ENCODE results near the gene CDKN2B.

Gene CDKN2B

DNA sequence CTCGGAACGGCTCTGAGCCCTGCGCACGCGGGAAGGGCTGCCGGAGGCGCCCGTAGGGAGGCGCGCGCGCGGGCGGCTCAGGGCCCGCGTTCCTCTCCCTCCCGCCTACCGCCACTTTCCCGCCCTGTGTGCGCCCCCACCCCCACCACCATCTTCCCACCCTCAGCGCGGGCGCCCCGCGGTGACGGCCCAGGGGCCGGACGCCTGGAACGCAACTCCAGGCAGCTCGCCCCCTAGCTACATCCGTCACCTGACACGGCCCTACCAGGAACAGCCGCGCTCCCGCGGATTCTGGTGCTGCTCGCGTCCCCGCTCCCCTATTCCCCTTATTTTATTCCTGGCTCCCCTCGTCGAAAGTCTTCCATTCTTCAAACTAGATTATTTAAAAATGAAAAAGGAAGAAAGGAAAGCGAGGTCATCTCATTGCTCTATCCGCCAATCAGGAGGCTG lies 14.5 kb downstream of the CDKN2B start, which contains the start of gene CDKN2B-AS1:
Gene CDKN2B-AS1, plus strand, starts transcription at position 236 of the 450 bp plus-strand sequence.
- peak within 1 kb of the TSS; percentile 96 for H3K4me3 Mint-ChIP-seq
- ATAC-seq (ENCODE audit: low read depth), result peak; percentile 24
- H3K27ac Mint-ChIP-seq, result peak within 1 kb of the TSS; percentile 95
- peaks cover 2% of the 10 kb centered on the region for H3K36me3 Mint-ChIP-seq
- H3K27me3 Mint-ChIP-seq, result peaks cover 2% of the 10 kb centered on the region
- peak; percentile 45 to 53 for DNase-seq (ENCODE audit: low spot score in 2 of 2)
- peaks cover 16% of the 10 kb centered on the region for H3K4me1 Mint-ChIP-seq
- no peaks in the 10 kb centered on the region for H3K9me3 Mint-ChIP-seq

DNA sequence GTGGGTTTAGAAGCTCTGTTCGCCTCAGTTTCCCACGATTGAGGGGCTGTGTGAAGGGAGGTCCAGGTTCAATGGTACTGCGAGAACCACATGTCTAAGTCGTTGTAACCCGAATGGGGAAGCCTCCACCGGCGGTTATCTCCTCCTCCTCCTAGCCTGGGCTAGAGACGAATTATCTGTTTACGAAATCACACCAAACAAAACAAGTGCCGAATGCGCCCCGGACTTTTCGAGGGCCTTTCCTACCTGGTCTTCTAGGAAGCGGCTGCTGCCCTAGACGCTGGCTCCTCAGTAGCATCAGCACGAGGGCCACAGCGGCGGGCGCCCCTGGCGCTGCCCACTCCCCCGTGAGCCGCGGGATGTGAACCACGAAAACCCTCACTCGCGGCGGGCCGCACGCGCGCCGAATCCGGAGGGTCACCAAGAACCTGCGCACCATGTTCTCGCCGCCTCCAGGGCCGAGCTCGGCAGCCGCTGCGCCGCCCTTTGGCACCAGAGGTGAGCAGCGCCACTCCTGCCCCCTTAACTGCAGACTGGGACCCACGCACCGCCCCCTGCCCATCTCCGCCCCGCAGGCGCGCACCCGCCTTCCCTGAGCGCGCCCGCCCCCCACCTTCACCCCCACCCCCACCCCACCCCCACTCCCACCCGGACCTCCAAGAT lies 15.1 kb downstream of the CDKN2B start, which contains the start of gene CDKN2A:
Gene CDKN2A, minus strand, starts transcription at position 500 of the 663 bp plus-strand sequence.
- DNase-seq (ENCODE audit: low spot score in 2 of 2) (peak; percentile 60 to 67), ATAC-seq (ENCODE audit: low read depth) (peak; percentile 46)
- Mint-ChIP-seq H3K9me3 (no peaks in the 10 kb centered on the region), H3K36me3 (peaks cover 2% of the 10 kb centered on the region), H3K4me1 (peaks cover 16% of the 10 kb centered on the region), H3K4me3 (peak within 1 kb of the TSS; percentile 96), H3K27me3 (peaks cover 2% of the 10 kb centered on the region), H3K27ac (peak within 1 kb of the TSS; percentile 95)

DNA sequence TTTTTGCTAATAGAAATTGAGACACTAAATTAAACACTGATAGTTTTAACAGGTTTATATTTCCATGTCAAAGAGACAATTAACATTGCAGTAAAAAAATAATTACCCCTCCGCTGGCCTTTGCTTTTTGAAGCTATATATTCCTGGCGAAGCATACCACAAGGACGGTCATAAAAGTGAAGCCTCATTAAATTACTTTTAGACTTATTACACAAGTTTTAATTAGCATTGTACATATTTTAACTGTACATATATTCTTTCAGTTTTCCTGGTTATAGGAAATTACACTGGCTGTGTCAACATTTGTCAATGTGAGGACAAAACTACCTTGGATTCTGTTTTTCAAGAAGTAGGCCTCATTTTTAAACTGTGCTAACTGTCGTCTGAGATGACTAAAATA lies 16.1 kb downstream of the CDKN2B start:
- Mint-ChIP-seq H3K4me3 (peak overlapping the region; percentile 96), H3K27ac (peak overlapping the region; percentile 95), H3K36me3 (peaks cover 2% of the 10 kb centered on the region), H3K27me3 (peaks cover 3% of the 10 kb centered on the region), H3K9me3 (no peaks in the 10 kb centered on the region), H3K4me1 (peaks cover 16% of the 10 kb centered on the region)
- DNase-seq (ENCODE audit: low spot score in 2 of 2) (no peak), ATAC-seq (ENCODE audit: low read depth) (no peak)

DNA sequence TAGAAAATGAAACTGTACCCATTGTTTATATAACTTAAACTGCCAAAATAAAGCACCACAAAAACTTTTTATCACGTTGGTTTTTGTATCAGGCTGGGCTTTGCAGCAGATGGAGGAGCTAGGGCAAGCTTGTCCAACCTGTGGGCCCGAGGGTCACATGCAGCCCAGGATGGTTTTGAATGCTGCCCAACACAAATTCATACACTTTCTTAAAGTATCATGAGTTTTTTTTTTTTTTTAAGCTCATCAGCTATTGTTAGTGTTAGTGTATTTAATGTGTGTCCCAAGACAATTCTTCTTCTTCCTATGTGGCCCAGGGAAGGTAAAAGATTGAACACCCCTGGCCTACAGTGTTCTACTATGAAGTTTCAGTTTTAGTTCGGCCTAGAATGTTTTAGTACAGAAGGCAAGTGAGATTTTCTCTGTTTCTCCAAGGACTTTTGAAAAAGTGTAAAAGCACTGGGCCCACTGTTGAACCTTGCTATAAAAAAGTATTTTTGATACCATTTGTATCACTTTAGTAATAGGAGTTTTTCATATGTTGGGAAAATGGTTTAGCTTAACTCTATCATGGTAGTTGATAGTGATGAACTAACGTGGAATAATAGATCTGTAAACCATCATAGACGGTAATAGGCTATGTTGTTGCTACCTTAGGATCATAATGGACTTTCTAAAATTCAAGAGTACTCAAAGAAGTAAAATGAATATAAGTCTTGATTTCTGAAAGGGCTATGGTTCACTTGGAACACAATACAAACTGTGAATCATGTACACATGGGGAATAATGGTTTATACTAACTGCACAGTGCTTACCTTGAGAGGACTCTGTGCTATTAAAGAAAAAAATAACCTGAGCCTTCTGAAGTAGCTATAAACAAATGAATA lies 17.8 kb downstream of the CDKN2B start:
- Mint-ChIP-seq H3K36me3 (peaks cover 2% of the 10 kb centered on the region), H3K27ac (no peak overlapping the region), H3K4me1 (peaks cover 16% of the 10 kb centered on the region), H3K27me3 (peaks cover 5% of the 10 kb centered on the region), H3K9me3 (no peaks in the 10 kb centered on the region), H3K4me3 (no peak overlapping the region)
- DNase-seq (ENCODE audit: low spot score in 2 of 2) (no peak), ATAC-seq (ENCODE audit: low read depth) (no peak)

DNA sequence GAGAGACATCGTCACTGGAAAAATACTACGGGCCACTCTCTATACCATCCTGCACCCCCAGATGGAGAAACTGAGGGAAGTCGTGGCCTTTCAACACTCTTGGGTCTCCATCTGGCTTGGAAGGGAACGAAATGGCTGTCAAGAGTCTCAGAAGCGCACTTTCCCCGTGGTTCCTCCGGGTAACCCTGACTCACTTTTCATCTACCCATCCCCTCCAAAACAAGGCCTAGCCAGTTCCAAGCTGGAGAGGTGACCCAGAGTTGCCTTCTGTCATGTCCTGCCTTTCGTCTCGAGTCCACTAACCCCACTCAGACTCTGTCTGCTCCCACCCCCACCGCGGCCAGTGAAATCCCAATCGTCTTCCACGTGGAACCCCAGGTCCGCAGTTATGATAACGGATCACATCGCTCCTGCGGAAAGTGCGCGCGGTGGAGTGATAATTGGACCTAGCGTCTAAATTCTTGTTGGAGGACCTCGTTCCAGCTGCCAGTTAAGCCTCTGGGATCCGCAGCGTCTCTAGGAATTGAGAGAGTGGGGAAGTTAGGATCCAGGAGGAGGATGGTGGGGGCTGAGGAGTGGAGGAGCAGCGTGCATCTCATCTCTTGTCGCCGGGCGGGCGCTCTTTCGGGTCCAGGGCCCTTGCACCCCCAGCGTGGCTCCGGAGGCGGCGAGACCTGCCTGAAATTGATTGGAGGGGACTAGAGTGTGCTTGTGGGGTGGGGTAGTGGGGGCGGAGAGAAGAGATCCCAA lies 19.5 kb downstream of the CDKN2B start:
- ATAC-seq (ENCODE audit: low read depth) (no peak), DNase-seq (ENCODE audit: low spot score in 2 of 2) (no peak)
- Mint-ChIP-seq H3K4me1 (peaks cover 8% of the 10 kb centered on the region), H3K36me3 (peaks cover 2% of the 10 kb centered on the region), H3K4me3 (no peak overlapping the region), H3K9me3 (no peaks in the 10 kb centered on the region), H3K27me3 (peaks cover 5% of the 10 kb centered on the region), H3K27ac (no peak overlapping the region)

DNA sequence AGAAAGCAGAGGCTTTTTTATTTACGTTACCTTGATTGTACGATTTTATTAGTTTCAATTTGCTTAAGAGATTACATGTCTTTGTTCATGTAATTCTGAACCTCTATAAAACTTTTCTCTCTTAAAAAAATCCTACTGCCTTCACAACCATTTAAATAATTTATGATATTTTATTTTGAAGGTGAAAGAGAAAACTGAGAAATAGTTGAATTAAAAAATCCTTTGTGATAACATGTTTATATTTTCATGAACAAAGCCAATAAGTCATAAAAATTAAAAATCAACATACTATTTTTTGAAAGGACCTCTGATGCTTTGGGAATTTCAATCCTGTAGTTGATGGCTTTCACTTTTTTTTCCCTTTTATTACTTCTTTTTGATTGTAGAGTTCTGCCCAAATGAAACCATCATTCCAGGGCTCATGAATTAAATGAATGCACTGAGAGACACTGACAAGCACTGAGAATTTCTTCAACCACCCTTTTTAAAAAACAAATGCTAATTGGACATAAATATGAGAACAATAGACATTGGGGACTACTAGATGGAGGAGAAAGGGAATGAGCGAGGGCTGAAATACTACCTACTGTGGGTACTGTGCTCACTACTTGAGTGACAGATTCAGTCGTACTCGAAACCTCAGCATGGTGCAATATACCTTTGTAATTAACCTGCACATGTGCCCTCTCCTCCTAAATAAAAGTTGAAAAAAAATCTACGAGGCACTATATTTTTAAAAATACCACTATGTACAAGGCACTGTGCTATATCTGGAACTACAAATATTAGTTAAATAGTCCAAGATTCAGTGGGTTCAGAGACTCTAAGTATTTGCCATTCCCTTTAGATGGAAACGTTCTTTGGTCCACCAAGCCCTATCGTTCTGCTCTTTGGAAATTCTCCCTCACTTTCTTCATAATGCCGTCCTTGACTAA lies 20.8 kb downstream of the CDKN2B start:
- H3K27ac Mint-ChIP-seq, result no peak overlapping the region
- no peaks in the 10 kb centered on the region for H3K9me3 Mint-ChIP-seq
- peaks cover 6% of the 10 kb centered on the region for H3K27me3 Mint-ChIP-seq
- DNase-seq (ENCODE audit: low spot score in 2 of 2), result no peak
- ATAC-seq (ENCODE audit: low read depth), result no peak
- peaks cover 2% of the 10 kb centered on the region for H3K36me3 Mint-ChIP-seq
- H3K4me1 Mint-ChIP-seq, result peaks cover 2% of the 10 kb centered on the region
- no peak overlapping the region for H3K4me3 Mint-ChIP-seq

DNA sequence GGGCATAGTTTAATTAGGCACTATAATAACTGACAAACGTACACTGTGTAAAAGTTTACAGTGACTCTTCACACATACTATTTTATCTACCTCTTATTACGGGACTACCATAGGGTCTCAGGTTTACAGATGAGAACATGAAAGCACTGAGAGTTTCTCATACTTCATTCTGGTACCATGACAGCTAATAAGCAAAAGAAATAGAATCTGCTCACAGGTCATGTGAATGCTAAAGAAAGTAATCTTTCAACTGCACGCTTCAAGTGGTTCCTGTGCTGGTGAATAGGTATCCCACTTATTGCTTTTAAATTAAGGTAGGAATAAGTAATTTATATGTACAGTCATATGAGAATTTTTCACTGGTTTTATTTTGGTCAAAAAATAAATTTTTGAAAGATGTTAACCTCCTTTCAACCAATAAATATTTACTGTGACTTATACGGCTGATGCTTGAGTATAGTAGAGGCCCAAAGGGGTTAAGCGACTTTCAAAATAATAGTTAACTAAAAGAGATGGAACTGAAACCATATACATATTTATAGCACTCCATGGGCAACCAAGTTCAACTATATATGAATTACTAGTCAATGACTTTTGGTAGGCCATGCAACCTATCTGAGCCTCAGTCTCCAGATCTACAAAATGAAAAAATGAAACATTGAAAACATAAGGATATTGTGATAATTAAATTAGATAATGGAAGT lies 23.0 kb downstream of the CDKN2B start:
- Mint-ChIP-seq H3K36me3 (peaks cover 2% of the 10 kb centered on the region), H3K27ac (no peak overlapping the region), H3K9me3 (no peaks in the 10 kb centered on the region), H3K27me3 (peaks cover 6% of the 10 kb centered on the region), H3K4me1 (no peaks in the 10 kb centered on the region), H3K4me3 (no peak overlapping the region)
- ATAC-seq (ENCODE audit: low read depth) (no peak), DNase-seq (ENCODE audit: low spot score in 2 of 2) (no peak)

DNA sequence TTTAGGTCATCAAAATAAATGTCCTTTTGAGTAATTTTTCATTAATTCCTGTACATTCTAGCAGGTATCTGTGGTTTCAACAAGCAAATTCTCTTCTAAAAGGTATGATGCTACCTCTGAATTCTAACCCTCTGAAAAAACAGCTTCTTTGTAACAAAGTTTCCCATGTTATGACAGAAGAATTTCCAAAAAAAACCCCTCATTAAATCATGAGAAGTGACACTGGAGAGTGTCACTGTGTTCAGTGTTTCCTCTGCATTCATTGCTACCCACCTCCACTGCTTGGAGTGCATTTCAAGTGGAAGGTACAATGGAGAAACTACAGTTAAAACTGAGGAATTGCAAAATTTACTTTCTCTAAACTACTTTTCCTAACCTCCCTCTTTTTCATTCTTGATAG lies 25.0 kb downstream of the CDKN2B start:
- no peaks in the 10 kb centered on the region for H3K36me3 Mint-ChIP-seq
- no peaks in the 10 kb centered on the region for H3K9me3 Mint-ChIP-seq
- H3K4me1 Mint-ChIP-seq, result no peaks in the 10 kb centered on the region
- no peak overlapping the region for H3K4me3 Mint-ChIP-seq
- ATAC-seq (ENCODE audit: low read depth) (no peak), DNase-seq (ENCODE audit: low spot score in 2 of 2) (no peak)
- no peak overlapping the region for H3K27ac Mint-ChIP-seq
- peaks cover 8% of the 10 kb centered on the region for H3K27me3 Mint-ChIP-seq

DNA sequence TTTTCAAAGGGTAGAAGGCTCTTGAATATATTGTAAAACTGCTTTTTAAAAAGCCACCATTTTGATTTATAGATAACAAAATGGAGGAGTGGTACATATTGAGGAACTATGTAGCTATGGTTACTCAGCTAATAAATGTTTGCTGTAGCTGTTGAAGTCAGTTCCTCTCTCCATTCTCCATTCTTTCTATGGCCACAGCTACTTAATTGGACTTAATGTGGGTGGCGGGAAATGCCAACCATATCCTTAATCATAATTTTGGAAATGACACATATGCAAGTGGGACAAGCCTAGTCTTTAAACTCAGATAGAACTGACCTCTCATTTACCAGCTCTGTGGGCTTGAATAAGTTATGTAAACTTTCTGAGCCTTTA lies 25.6 kb downstream of the CDKN2B start:
- H3K36me3 Mint-ChIP-seq, result no peaks in the 10 kb centered on the region
- no peaks in the 10 kb centered on the region for H3K4me1 Mint-ChIP-seq
- H3K9me3 Mint-ChIP-seq, result no peaks in the 10 kb centered on the region
- no peak overlapping the region for H3K4me3 Mint-ChIP-seq
- ATAC-seq (ENCODE audit: low read depth) (peak; percentile 51), DNase-seq (ENCODE audit: low spot score in 2 of 2) (no peak)
- no peak overlapping the region for H3K27ac Mint-ChIP-seq
- H3K27me3 Mint-ChIP-seq, result peaks cover 11% of the 10 kb centered on the region

DNA sequence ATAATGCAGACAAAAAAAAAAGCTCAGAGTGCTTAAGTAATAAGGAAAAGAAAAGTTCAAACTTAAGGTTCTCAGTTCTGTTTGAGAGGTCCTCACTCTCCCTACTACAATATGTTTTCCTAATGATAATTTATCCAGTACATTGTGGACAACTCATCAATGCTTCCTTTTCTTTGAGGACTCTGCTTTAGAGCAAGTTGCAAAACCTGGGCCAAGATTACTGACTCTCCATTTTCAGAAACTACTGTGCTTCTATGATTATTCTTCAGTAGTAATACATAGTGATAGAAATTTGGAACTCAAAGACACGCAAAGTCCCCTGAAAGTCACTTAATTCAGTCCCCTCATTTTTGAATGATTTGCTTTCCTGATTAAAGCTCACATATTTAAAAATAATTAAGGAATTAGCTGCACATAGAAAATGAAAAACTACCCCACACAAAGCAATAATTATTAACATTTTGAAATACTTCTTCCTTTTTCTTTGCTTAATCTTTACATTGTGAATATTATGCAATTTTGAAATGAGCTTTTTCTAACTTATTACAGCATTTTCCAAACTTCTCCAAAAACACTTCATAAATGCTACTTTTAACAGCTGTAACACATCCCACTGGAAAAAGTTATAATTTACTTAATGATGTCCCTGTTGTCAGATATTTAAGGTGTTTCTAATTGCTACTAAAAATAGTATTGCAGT lies 26.1 kb downstream of the CDKN2B start:
- H3K9me3 Mint-ChIP-seq, result no peaks in the 10 kb centered on the region
- peaks cover 12% of the 10 kb centered on the region for H3K27me3 Mint-ChIP-seq
- no peaks in the 10 kb centered on the region for H3K36me3 Mint-ChIP-seq
- DNase-seq (ENCODE audit: low spot score in 2 of 2) (no peak), ATAC-seq (ENCODE audit: low read depth) (no peak)
- H3K27ac Mint-ChIP-seq, result no peak overlapping the region
- no peaks in the 10 kb centered on the region for H3K4me1 Mint-ChIP-seq
- H3K4me3 Mint-ChIP-seq, result no peak overlapping the region

DNA sequence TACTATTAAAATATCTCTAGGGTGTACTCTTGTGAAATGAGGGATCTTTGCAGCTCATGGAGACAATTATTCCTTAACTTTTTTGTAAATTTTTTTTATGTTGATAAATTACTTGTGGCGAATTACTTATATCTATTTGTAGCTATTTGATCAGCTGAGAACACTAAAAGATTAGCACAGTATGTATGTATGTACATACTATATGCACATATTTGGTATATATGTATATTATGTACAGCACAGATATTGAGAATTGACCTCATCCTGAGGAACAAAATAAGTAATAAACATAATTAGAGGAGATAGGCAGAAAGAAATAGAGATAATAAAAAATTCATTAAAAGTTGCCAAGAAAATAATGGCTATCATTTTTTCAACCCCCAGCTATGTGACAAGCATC lies 26.7 kb downstream of the CDKN2B start:
- no peaks in the 10 kb centered on the region for H3K9me3 Mint-ChIP-seq
- no peak overlapping the region for H3K4me3 Mint-ChIP-seq
- no peaks in the 10 kb centered on the region for H3K4me1 Mint-ChIP-seq
- ATAC-seq (ENCODE audit: low read depth) (no peak), DNase-seq (ENCODE audit: low spot score in 2 of 2) (no peak)
- peaks cover 12% of the 10 kb centered on the region for H3K27me3 Mint-ChIP-seq
- no peaks in the 10 kb centered on the region for H3K36me3 Mint-ChIP-seq
- no peak overlapping the region for H3K27ac Mint-ChIP-seq

DNA sequence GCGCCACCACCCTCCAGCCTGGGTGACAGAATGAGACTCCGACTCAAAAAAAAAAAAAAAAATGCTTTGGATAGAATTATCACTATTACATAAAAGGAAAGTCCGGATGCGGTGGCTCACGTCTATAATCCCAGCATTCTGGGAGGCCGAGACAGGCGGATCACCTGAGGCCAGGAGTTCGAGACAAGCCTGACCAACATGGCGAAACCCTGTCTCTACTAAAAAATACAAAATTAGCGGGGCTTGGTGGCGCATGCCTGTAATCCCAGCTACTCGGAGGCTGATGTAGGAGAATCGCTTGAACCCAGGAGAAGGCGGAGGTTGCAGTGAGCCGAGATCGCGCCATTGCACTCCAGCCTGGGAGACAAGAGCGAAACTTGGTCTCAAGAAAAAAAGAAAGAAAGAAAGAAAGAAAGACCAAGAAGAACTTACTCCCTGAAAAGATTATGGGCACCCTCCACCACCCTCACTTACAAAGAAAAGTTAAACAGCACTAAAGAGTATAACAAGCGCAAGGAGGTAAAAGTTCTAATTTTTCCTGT lies 32.7 kb downstream of the CDKN2B start:
- Mint-ChIP-seq H3K4me1 (peaks cover 15% of the 10 kb centered on the region), H3K4me3 (no peak overlapping the region), H3K36me3 (no peaks in the 10 kb centered on the region), H3K9me3 (peaks cover 4% of the 10 kb centered on the region), H3K27me3 (peaks cover 26% of the 10 kb centered on the region), H3K27ac (no peak overlapping the region)
- DNase-seq (ENCODE audit: low spot score in 2 of 2) (no peak), ATAC-seq (ENCODE audit: low read depth) (no peak)
